Right lobe of liver (tissue), 6 donors: ENCODE data around the gene ATP5F1E. TPM values are rescaled to one million over a fixed set of nuclear protein-coding genes. Genes with fewer than 3 reads are reported as not detected.

Experiments used
- ATAC-seq, 4 donors: fragments of 200-7000 bp; cut with Tn5 transposase; one replicate each; pipeline ENCODE4 v1.9.1; 2020; ENCODE audit warnings: mild to moderate bottlenecking in 4 of 4, moderate library complexity in 4 of 4
- DNase-seq, 3 donors: peaks; one replicate each; pipeline ENCODE4 v3.0.0-alpha.2; 2020
- H3K27ac ChIP-seq, 3 donors: fragments of 200-600 bp; one replicate each; pipeline ENCODE4 v1.8.0; 2022
- H3K27me3 ChIP-seq, 2 donors: fragments of 200-600 bp; one replicate each; pipeline ENCODE4 v1.8.0; 2022
- H3K36me3 ChIP-seq, 4 donors: fragments of 200-600 bp; sonication (generic) in 1 of 4; one replicate each; pipeline versions ENCODE4 v1.5.1 to v1.8.0; 2017 to 2022; ENCODE audit warnings: control low read depth in 1 of 4
- H3K4me1 ChIP-seq, 4 donors: fragments of 200-600 bp; sonication (generic) in 1 of 4; one replicate each; pipeline versions ENCODE4 v1.5.1 to v1.8.0; 2017 to 2022; ENCODE audit warnings: control low read depth in 1 of 4
- H3K4me3 ChIP-seq, 3 donors: fragments of 200-600 bp; one replicate each; pipeline ENCODE4 v1.8.0; 2022
- H3K9me3 ChIP-seq, 4 donors: fragments of 200-600 bp; sonication (generic) in 1 of 4; one replicate each; pipeline versions ENCODE4 v1.5.1 to v1.8.0; 2017 to 2022; ENCODE audit warnings: control low read depth in 1 of 4
- POLR2A ChIP-seq: fragments of 450-650 bp; IDR thresholded peaks from one replicate; pipeline ENCODE4 v1.6.1; 2017; ENCODE audit warnings: antibody characterized with exemption, mild to moderate bottlenecking
- WGBS: methylation state at CpG from one replicate; pipeline ENCODE4 v1.1.6; 2018; ENCODE audit warnings: low coverage, low lambda C conversion rate; ENCODE audit not compliant: insufficient coverage; ENCODE audit errors: missing lambda C conversion rate; 5-methylcytosine and 5-hydroxymethylcytosine counted together
- intact Hi-C, 2 donors: fragments of 100-400 bp; cut with DNase I; formaldehyde crosslinking; loops; one replicate each; pipeline versions ENCODE4 v1.11.2 to v1.14.1; 2022
- total RNA-seq, 6 experiments: library from RNA; depleted of rRNA in 2 of 6; stranded (reverse); fragments of >200 nt in 2 of 6; fragmentation: NEBNext Ultra II Directional in 3 of 6; extraction: Animal tissue kit (Norgen Biotek cat#: 25700) in 3 of 6; gene quantifications; one replicate each; pipeline versions ENCODE4 v1.1.0 to v1.2.4, GENCODE V29; 2016 to 2023
- TF ChIP-seq, protein P1 (sequence below), 4 donors: fragments of 200-600 bp in 3 of 4; fragments of 450-650 bp in 1 of 4; IDR thresholded peaks; one replicate each; pipeline versions ENCODE4 v1.5.1 to v1.8.0; 2016 to 2022; ENCODE audit warnings: antibody characterized with exemption in 4 of 4, mild to moderate bottlenecking in 2 of 4
- donor health status: DM: no; HTN: yes; CAD: no.
- donor health status: DM: no; HTN: no; CAD: no.
- donor health status: DM: no; HTN: no; CAD: no.
- donor health status: DM: no; HTN: yes; CAD: no.
- donor health status: DM: no; HTN: yes; CAD: no.

Gene ATP5F1E
- total RNA-seq, 6 experiments from 2014 or later: 15.8 to 34.6 (median 30.5) TPM

DNA sequence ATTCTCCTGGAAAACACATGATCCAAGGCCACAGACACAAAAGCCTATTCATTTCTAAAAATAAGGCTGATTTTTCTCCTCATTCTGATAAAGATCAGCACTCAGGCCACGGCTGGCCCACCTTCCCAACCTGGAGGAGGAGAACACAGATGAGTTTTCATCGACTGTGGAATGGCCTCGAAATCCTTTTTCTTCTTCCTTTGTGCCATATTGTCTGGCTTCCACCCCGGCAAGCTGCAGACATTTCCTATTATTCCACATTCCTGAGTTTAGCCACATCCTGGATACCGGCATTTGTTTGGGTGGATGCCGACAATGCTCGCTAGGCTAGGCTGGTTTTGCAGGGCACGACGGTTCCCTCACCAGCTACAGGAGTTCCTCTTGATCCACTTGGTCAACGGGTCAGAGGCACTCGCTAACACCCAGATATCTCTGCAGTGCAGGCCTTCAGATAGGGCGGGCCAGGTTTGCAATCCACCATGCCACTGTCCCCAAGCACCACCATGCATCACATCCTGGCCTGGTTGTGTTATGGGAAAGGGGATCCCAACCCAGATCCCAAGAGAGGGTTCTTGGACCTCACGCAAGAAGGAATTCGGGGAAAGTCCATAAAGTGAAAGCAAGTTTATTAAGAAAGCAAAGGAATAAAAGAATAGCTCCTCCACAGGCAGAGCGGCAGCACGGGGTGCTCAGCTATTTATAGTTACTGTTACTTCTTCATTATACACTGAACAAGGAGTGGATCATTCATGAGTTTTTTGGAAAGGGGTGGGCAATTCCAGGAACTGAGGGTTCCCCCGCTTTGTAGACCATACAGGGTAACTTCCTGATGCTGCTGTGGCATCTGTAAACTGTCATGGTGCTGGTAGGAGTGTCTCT is 20.9 kb downstream of the ATP5F1E start:
- peak in 1 of 4 donors; percentile 10 for ATAC-seq
- peak in 1 of 3 donors; percentile 36 for DNase-seq
- peaks cover 0 to 5% (median 1%) of the 10 kb centered on the region in 4 donors for H3K4me1 ChIP-seq
- WGBS: 64% methylated on average over 14 of the region's 17 CpGs
- no peak overlapping the region for H3K4me3 ChIP-seq
- H3K27ac ChIP-seq: no peak overlapping the region
- no peaks in the 10 kb centered on the region for H3K9me3 ChIP-seq
- intact Hi-C loops: loop anchor here in 1 of 2 donors (10.0 kb wide), 1 partner anchor 116 kb away; no protein-coding TSS in a partner anchor
- H3K36me3 ChIP-seq: no peaks in the 10 kb centered on the region
- TF ChIP-seq, protein P1, sequence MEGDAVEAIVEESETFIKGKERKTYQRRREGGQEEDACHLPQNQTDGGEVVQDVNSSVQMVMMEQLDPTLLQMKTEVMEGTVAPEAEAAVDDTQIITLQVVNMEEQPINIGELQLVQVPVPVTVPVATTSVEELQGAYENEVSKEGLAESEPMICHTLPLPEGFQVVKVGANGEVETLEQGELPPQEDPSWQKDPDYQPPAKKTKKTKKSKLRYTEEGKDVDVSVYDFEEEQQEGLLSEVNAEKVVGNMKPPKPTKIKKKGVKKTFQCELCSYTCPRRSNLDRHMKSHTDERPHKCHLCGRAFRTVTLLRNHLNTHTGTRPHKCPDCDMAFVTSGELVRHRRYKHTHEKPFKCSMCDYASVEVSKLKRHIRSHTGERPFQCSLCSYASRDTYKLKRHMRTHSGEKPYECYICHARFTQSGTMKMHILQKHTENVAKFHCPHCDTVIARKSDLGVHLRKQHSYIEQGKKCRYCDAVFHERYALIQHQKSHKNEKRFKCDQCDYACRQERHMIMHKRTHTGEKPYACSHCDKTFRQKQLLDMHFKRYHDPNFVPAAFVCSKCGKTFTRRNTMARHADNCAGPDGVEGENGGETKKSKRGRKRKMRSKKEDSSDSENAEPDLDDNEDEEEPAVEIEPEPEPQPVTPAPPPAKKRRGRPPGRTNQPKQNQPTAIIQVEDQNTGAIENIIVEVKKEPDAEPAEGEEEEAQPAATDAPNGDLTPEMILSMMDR (IDR thresholded peaks at IDR 0.05): no peak
- no peak for TF ChIP-seq POLR2A
- H3K27me3 ChIP-seq: no peaks in the 10 kb centered on the region

GRCh38 chr20:59010321-59010994 is 21.7 kb downstream of the ATP5F1E start:
- intact Hi-C loops: loop anchor here in 1 of 2 donors (10.0 kb wide), 1 partner anchor 116 kb away; no protein-coding TSS in a partner anchor
- H3K9me3 ChIP-seq: no peaks in the 10 kb centered on the region
- TF ChIP-seq, protein P1 (IDR thresholded peaks at IDR 0.05): no peak
- no peak for TF ChIP-seq POLR2A
- peak in 1 of 3 donors; percentile 47 for DNase-seq
- no peaks in the 10 kb centered on the region for H3K27me3 ChIP-seq
- 62% methylated on average over 4 of the region's 8 CpGs for WGBS
- H3K4me1 ChIP-seq: peaks cover under 1 to 9% (median 4%) of the 10 kb centered on the region in 4 donors
- H3K4me3 ChIP-seq: no peak overlapping the region
- H3K36me3 ChIP-seq: no peaks in the 10 kb centered on the region
- ATAC-seq: no peak
- no peak overlapping the region for H3K27ac ChIP-seq

GRCh38 chr20:59008715-59009336 is 23.3 kb downstream of the ATP5F1E start:
- DNase-seq (peak in 2 of 3 donors; percentile 38 to 46), ATAC-seq (no peak)
- Histone ChIP-seq H3K36me3 (peaks cover 0 to 4% (median 0%) of the 10 kb centered on the region in 4 donors), H3K4me3 (no peak overlapping the region), H3K4me1 (peaks cover 3 to 24% (median 10%) of the 10 kb centered on the region in 4 donors), H3K27ac (peak overlapping the region in 1 of 3 donors; percentile 88), H3K27me3 (no peaks in the 10 kb centered on the region), H3K9me3 (no peaks in the 10 kb centered on the region)
- 69% methylated on average over 2 of the region's 8 CpGs for WGBS
- intact Hi-C loops: no loop called here
- TF ChIP-seq, protein P1 (IDR thresholded peaks at IDR 0.05): no peak

GRCh38 chr20:59007665-59008511 is 24.2 kb downstream of the ATP5F1E start:
- H3K27me3 ChIP-seq: no peaks in the 10 kb centered on the region
- H3K27ac ChIP-seq: peak overlapping the region; percentile 88 to 98 (median 89)
- no peak for ATAC-seq
- H3K4me1 ChIP-seq: peaks cover 3 to 27% (median 10%) of the 10 kb centered on the region in 4 donors
- peak; percentile 50 to 71 (median 64) for DNase-seq
- TF ChIP-seq, protein P1 (IDR thresholded peaks at IDR 0.05): no peak
- no peak for TF ChIP-seq POLR2A
- peak overlapping the region; percentile 63 to 98 (median 89) for H3K4me3 ChIP-seq
- H3K9me3 ChIP-seq: no peaks in the 10 kb centered on the region
- intact Hi-C loops: no loop called here
- peaks cover 0 to 13% (median 0%) of the 10 kb centered on the region in 4 donors for H3K36me3 ChIP-seq
- 65% methylated on average over 11 of the region's 24 CpGs for WGBS
